Calu3 (cell line): ENCODE measurements around the gene FBXO3. TPM values are rescaled to one million over a fixed set of nuclear protein-coding genes. Genes with fewer than 3 reads are reported as not detected.
A peak's percentile ranks its signal among the peaks of the same experiment; 100 is the strongest.

Experiments used
- BruUV-seq: library from RNA; stranded (reverse); fragments of 400-500 nt; replicated peaks from 2 replicates; lab custom pipeline; 2021; lab: Mats Ljungman, UMichigan
- CTCF ChIA-PET: fragments of 300-600 bp; sonication (Branson Sonifier 250); formaldehyde crosslinking; loops from one replicate; lab custom pipeline; 2022; ENCODE audit warnings: antibody characterized with exemption; lab: Charles Lee
- DNase-seq: peaks from one replicate; pipeline ENCODE4 v3.0.0; 2022
- H3K27ac Mint-ChIP-seq: one replicate; pipeline ENCODE4 v1.8.0; 2022; ENCODE audit warnings: mixed read lengths; ENCODE audit not compliant: unreplicated experiment
- H3K27me3 Mint-ChIP-seq: one replicate; pipeline ENCODE4 v1.8.0; 2022; ENCODE audit warnings: mixed read lengths; ENCODE audit not compliant: unreplicated experiment
- H3K36me3 Mint-ChIP-seq: one replicate; pipeline ENCODE4 v1.8.0; 2022; ENCODE audit warnings: mild to moderate bottlenecking, moderate library complexity, mixed read lengths; ENCODE audit not compliant: insufficient read depth, unreplicated experiment
- H3K4me1 Mint-ChIP-seq: one replicate; pipeline ENCODE4 v1.8.0; 2022; ENCODE audit warnings: mild to moderate bottlenecking, low read depth, mixed read lengths; ENCODE audit not compliant: unreplicated experiment
- H3K4me3 Mint-ChIP-seq: one replicate; pipeline ENCODE4 v1.8.0; 2022; ENCODE audit warnings: mild to moderate bottlenecking, low read depth, moderate library complexity, mixed read lengths; ENCODE audit not compliant: unreplicated experiment
- H3K9me3 Mint-ChIP-seq: one replicate; pipeline ENCODE4 v1.8.0; 2022; ENCODE audit warnings: low read depth, mixed read lengths; ENCODE audit not compliant: unreplicated experiment
- CTCF ChIP-seq: fragments of 200-600 bp; IDR thresholded peaks from one replicate; pipeline ENCODE4 v1.8.0; 2022; ENCODE audit warnings: antibody characterized with exemption; ENCODE audit not compliant: unreplicated experiment
- intact Hi-C: fragments of 100-400 bp; cut with micrococcal nuclease; formaldehyde crosslinking; loops from one replicate; pipeline ENCODE4 v1.10.0; 2022; ENCODE audit not compliant: unreplicated experiment
- total RNA-seq: library from RNA; stranded (reverse); gene quantifications from 2 replicates; pipeline ENCODE4 v1.2.3, GENCODE V29; 2022

FBXO3 gene
- total RNA-seq, 1 experiment from 2014 or later = 24.3 TPM

DNA sequence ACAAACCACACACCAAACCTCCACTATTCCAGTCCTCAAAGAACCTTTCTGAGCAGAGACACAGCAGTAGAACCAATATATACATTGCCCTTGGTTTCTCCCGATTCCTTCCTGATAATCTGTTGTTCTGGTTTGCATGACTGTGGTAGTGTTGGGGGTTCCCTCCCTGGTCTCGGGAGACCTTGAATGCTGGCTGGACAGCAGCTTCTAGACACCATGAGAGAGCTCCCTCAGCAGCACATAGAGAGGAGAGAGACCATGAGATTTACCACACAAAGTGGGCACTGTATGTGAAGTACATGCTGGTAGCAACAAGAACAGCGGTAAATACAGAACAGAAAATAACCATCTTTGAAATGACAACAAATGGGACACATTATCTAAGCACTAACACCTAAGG lies 76.3 kb downstream of the FBXO3 start:
- no peak for DNase-seq
- TF ChIP-seq CTCF = no peak
- BruUV-seq = no TSS peak
- Mint-ChIP-seq H3K27ac (peak overlapping the region; percentile 92), H3K9me3 (no peaks in the 10 kb centered on the region), H3K27me3 (no peaks in the 10 kb centered on the region), H3K36me3 (peaks cover 92% of the 10 kb centered on the region), H3K4me1 (peaks cover 88% of the 10 kb centered on the region), H3K4me3 (peak overlapping the region; percentile 76)
- intact Hi-C loops = no loop called here
- CTCF ChIA-PET = no interaction called here

DNA sequence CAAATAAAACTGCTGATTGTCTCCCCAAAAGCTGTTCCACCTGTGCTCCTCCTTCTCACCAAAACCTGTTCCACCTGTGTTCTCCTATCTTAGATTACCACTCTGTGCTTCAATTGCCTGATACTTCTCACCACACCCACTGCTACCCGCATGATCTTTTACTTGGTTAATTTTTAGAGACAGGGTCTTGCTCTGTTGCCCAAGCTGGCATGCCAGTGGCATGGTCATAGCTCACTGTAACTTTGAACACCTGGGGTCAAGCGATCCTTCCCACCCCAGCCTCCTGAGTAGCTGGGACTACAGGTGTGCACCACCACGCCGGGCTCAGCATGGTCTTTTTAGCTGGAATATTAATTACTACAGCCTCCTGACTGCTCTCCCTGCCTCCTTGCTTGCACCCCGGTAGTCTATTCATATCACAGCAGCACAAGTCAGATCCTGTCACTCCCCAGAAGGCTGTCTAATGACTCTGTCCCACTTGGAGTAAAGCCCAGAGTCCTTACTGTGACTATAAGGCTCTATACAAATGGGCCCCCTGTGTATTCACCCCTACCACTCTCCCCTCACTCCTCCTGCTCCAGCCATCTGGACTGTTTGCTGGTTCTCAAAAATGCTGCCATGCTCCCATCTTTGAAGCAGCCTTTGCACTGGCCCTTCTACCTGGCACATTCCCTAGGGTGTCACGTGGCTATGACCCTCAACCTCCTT lies 77.2 kb downstream of the FBXO3 start:
- peaks cover 88% of the 10 kb centered on the region for H3K4me1 Mint-ChIP-seq
- no TSS peak for BruUV-seq
- CTCF ChIA-PET = interaction anchor here (1.6 to 1.8 kb wide), 2 partner anchors 35 to 45 kb away, joined by 4 to 5 read pairs; no protein-coding TSS in a partner anchor
- H3K36me3 Mint-ChIP-seq = peaks cover 91% of the 10 kb centered on the region
- intact Hi-C loops = no loop called here
- no peaks in the 10 kb centered on the region for H3K27me3 Mint-ChIP-seq
- no peaks in the 10 kb centered on the region for H3K9me3 Mint-ChIP-seq
- peak overlapping the region; percentile 76 for H3K4me3 Mint-ChIP-seq
- DNase-seq = no peak
- TF ChIP-seq CTCF = no peak
- H3K27ac Mint-ChIP-seq = peak overlapping the region; percentile 92

DNA sequence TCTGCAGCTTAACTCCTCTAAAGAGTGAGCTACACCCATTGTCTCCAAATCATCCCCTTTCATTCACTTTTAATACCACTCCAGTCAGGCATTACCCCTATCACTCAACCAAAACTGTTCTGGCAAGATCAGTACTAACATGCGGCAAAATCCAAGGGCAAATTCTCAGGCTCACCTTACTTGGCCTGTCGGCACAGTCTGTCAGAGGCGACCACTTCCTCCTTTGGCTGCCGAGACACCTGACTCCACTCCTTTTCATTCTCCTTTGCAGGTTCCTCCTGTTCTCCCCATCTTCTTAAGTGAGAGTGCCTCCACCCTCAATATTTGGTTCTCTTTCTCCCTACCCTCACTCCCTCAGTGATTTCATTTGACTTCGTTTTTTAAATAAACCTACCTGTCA lies 77.9 kb downstream of the FBXO3 start:
- BruUV-seq = no TSS peak
- DNase-seq = peak; percentile 60
- TF ChIP-seq CTCF = no peak
- H3K4me1 Mint-ChIP-seq = peaks cover 88% of the 10 kb centered on the region
- CTCF ChIA-PET = interaction anchor here (0.7 to 2.1 kb wide), 4 partner anchors 18 to 46 kb away, joined by 3 to 13 read pairs (median 4); no protein-coding TSS in a partner anchor
- H3K27me3 Mint-ChIP-seq = no peaks in the 10 kb centered on the region
- peak overlapping the region; percentile 92 for H3K27ac Mint-ChIP-seq
- intact Hi-C loops = no loop called here
- no peaks in the 10 kb centered on the region for H3K9me3 Mint-ChIP-seq
- H3K36me3 Mint-ChIP-seq = peaks cover 91% of the 10 kb centered on the region
- H3K4me3 Mint-ChIP-seq = peak overlapping the region; percentile 76

DNA sequence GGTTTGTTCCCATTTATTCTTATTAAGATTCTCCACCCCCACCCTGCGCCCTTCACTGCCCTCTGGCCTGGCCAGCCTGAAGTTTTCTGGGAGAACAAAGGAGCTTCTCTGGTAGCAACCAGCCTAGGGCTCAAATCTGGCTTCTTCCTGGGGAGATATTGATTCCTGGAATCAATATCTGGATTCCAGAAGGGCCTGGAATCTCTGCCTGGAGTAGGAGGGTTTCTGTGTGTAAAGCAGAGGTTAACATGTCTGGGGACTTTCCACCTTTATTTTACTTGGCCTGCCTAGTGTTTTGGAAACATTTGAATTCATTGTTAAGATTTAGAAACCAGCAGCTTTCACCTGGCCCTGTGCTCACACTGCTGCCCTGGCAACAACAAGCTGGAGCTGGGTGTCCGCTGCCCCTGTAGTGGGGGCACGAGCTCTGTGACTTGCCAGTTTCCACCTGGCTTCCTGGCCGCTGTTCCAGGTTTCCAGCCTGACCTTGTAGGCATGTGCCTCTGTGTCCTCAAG lies 79.2 kb downstream of the FBXO3 start:
- Mint-ChIP-seq H3K27me3 (no peaks in the 10 kb centered on the region), H3K4me1 (peaks cover 93% of the 10 kb centered on the region), H3K4me3 (peak overlapping the region; percentile 76), H3K36me3 (peaks cover 91% of the 10 kb centered on the region), H3K27ac (peak overlapping the region; percentile 92), H3K9me3 (no peaks in the 10 kb centered on the region)
- no peak for TF ChIP-seq CTCF
- peak; percentile 75 for DNase-seq
- CTCF ChIA-PET = interaction anchor here (0.9 to 2.1 kb wide), 7 partner anchors 10 to 47 kb away, joined by 3 to 13 read pairs (median 4); no protein-coding TSS in a partner anchor
- BruUV-seq = TSS peak; percentile 12
- intact Hi-C loops = no loop called here
